CD4-positive, alpha-beta T cell treated with Interleukin-2 at 100 ng/mL for 4 hours (primary cell): ENCODE data around the gene SLC19A2.
"Not testable (repeated sequence)": the region's sequence is repeated elsewhere in the genome, so short reads cannot be mapped to it uniquely, and the experiment has no call there.

Experiments
- DNase-seq: peaks from one replicate; pipeline ENCODE4 v3.0.0-alpha.2; 2020; ENCODE audit warnings: low spot score

SLC19A2 gene

DNA sequence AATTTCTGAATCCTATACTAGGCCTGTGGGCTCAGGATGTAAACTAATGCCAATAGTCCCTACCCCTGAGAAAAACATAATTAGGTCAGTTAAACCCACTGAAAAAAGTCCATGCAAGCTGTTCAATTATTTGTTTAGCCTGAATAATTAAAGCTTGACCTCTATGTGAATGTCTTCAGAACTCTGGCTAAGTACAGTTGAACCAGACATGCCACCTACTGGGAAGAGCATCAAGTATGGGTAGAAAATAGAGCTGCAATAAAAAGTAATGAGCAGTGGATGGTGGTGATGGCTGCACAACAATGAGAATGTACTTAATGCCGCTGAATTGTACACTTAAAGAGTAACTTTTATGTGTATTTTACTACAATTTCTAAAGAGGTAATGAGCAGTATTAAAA lies 23.6 kb upstream of the SLC19A2 start:
- no peak for DNase-seq

DNA sequence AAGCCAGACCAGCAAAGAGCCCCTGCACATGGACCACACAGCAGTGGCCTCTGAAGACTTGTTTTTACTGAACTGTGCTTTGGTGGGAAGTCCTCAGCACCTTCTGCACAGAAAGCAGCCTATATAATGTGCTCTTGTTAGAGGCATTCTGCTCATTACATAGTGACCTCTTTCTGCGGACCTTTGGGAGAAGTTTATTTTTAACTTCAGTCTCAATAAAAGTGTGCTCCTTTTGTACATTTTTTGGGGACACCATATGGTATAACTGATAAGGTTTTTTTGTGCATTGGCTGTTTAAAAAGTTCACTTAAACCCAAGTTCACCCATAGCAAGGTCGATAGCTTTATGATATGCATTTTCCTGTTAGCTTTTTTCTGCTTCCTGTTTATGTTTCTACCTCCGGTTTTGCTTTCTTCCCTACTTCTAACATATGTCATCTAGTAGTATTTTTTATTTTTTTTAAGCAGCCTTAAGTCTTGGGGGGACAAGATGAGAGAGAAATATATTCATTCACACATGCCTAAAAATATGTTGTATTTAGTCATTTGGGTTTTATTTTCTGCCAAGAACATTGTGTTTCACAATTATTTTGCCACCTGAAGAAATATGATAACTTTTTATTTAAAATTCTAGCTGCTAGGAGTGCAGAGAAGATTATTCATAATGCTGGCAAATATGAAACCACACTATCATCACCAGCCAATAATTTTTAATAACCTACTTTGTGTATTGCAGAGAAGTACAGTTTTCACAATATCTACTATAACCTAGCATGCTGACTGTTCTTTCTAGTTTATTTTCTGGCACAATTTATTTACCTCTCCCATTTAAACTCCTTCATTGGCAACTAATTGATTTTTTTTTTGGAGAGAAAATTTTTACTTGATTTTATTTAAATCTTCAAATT lies 22.9 kb upstream of the SLC19A2 start:
- DNase-seq: no peak

DNA sequence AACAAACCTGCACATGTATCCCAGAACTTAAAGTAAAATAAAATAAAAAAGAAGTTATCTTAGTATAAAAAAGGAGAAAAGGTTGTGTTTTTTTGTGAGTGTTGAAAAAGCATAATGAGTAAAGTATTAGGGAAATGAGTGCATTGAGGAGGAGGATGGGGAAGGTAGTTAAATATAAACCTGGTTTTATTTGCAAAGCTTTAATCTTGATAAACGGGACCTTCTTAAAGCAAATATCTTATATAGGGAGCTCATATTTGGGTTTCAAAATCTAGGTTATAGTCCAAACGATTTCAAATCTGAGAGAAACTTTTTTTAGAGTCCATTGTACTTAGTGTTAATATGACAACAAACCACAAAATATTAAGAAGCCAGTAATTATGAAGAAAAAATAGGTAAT lies 21.7 kb upstream of the SLC19A2 start:
- DNase-seq: no peak

DNA sequence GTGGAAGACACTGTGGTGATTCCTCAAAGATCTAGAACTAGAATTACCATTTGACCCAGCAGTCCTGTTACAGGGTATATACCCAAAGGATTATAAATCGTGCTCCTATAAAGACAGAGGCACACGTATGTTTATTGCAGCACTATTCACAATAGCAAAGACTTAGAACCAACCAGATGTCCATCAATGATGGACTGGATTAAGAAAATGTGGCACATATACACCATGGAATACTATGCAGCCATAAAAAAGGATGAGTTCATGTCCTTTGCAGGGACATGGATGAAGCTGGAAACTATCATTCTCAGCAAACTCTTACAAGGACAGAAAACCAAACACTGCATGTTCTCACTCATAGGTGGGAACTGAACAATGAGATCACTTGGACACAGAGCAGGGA lies 17.9 kb upstream of the SLC19A2 start:
- not testable (repeated sequence) for DNase-seq

DNA sequence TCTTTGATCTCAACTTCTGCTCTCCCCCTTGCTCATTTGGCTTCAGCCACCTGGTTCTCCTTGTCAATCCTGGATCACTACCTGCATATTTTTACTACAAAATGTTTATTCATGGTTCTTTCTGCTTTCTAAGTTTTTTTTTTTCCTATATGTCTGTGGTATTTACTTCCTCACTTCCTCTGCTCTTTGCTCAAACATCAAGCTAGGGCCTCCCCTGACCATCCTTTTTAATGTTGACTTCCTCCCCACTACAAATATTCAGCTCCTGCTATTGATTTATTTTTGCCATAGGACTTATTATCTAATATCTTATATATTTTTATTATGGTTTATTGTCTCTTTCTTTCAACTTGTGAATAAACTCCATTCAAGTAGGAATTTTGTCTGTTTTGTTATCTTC lies 14.1 kb upstream of the SLC19A2 start:
- DNase-seq: no peak

DNA sequence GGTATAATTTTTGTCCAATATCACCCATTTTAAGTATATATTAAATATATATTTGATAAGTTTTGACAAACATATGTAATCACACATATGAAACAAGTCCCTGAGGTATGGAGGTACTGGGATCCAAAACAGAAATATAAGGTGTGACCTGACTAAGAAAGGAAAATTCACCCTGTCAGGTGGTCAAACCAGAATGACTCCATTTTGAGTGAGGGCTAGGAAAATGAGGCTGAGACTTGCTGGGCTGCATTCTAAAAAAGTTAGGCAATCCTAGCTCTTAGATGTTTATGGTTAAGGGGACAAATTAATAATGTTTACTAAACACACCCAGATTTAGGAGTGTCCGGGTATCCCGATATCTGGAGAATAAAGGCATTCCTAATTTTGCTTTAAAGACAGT lies 11.6 kb upstream of the SLC19A2 start:
- no peak for DNase-seq

DNA sequence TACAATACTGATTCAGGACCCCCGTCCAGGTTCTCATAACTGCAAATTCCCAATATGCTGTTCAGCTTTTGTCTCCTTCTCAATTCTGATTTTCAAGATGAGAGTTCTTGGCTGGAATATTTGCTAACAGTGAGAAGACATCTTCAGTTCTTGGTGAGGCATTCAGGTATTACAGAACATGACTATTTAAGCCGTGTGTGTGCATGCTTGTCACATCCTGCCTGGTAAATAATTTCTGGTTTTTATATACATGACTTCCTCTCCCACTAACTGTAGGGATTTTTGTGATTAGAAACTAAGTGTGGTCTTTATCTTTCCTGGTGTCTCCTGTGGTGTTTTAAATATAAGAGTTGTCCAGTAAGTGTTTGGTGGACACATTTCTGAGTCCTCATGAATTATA lies 10.2 kb upstream of the SLC19A2 start:
- no peak for DNase-seq

DNA sequence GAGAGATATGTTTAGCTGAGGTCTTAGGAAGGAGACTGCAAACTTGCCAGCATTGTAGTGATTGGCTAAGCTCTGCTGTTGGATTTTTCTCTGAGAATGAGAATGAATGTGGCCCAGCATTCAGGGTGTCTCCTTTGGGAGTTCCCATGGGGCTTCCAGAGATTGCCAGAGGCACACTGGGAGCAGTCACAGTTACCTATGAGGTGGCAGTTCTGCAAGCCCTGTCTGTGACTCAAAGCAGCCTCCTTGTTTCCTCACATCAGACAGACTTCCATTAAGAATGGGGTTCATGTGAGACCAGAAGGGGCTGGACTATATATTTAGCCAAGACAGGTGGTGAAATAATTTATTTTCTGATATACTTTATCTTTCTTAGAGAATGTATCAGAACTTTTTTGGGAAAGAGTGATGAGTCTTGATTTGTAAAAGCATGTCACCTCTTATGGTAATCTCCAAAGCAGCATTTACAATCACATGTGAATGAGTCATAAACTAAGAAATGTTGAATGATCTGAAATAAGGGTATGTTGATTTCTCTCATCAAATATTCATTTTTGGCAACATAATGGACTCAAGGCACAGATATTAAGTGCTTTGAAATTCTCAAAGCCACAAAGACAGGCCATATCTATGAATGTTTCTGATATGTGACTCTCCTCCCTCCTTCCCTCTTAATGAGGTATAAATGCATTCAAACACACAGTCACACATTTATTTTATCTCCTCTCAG lies 9.5 kb upstream of the SLC19A2 start:
- no peak for DNase-seq

DNA sequence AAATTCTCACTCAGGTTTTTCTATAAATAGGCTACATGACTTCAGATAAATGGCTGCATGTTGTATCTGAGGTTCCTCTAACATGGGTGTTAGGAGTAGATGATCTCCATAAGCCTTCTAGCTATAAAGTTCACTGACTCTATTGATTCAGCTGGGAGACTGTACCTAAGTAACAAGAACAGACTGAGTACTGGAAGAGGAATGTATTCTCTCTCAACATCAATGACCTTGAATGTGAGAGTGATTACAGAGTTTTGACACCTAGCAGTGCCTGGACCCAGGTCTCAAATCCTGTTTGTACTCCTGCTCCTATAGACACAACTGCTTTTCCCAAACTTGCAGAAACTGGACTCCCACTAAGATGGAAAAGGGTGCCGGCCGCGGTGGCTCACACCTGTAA lies 8.6 kb upstream of the SLC19A2 start:
- DNase-seq: no peak

DNA sequence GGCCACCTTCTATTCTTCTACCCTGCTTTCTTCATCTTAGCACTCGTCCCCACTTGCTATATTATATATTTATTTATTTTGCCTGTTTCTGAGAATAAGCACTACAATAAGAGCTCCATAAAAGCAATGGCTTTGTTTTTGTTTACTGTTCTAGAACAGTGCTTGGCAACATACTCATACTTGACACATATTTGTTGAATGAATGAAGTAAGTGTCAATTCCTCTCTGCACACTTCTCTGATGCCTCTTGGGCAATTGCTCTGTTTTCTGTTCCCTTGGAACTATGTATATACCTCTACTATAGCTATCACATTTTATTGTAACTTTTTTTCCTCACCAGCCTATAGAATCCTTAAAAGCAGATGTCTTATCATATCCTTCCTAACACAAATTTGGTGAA lies 7.5 kb upstream of the SLC19A2 start:
- no peak for DNase-seq

DNA sequence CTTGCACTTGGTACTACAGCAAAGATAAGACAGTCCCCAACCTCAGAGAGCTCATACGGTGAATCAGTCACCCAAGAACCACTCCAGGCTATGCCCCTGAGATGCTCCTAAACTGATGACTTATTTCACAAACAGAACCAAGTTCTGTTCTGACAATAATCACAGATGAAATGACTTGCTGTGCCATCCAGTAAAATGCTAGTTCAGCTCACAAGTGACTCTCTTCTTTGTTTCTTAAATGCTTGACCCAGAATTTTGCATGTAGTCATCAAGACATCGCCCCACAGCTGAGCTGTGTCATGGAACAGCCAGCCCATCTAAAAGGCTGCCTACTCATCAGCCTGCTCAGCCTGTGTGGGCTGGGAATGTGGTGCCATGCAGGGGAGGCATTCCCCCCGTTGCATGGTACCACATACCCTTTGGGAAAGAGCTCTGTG lies 6.1 kb upstream of the SLC19A2 start:
- DNase-seq: no peak

DNA sequence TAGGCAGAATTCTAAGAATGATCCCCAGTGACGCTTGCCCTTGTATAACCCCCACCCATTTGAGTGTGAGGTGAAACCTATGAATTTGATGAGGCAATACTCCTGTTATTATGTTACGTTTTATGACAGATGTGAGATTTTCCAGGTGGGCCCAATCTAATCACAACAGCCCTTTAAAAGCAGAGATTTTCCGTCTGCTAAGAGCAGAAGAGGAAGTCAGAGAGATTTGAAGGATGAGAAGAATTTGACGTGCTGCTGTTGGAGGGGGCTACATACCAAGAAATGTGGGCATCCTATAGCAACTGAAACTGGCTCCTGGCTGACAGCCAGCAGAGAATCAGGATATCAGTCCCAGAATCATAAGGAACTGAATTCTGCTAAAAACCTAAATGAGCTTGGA lies 2.4 kb upstream of the SLC19A2 start:
- DNase-seq: no peak

DNA sequence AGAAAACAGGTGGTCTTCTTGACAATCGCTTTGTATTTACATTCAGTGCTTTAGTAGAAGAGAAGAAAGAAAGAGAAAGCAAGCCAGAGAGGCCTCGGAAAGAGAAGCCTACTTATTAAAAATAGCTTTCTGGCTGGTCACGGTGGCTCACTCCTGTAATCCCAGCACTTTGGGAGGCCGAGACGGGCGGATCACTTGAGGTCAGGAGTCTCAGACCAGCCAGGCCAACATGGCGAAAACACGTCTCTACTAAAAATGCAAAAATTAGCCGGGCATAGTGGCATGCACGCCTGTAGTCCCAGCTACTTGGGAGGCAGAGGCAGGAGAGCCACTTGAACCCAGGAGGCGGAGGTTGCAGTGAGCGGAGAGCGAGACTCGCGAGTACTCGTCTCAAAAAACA lies 1.8 kb upstream of the SLC19A2 start:
- DNase-seq: no peak

DNA sequence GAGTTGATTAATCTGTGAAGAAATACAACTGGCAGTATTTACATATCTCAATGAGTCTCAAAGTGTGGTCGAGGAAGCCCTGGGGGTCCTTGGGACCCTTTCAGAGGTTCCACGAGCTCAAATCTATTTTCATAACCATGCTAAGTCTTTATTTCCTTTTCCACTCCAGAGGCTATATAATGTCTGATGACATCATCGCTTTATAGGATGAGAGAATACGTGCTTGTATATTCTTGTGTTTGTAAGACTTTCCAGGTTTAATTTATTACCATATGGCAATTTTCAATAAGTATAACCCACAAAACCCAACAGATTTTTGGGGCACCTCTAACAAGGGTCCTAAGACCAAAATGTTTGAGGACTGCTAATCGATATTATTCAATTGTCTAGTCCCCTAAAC lies 1.4 kb upstream of the SLC19A2 start:
- DNase-seq: no peak

DNA sequence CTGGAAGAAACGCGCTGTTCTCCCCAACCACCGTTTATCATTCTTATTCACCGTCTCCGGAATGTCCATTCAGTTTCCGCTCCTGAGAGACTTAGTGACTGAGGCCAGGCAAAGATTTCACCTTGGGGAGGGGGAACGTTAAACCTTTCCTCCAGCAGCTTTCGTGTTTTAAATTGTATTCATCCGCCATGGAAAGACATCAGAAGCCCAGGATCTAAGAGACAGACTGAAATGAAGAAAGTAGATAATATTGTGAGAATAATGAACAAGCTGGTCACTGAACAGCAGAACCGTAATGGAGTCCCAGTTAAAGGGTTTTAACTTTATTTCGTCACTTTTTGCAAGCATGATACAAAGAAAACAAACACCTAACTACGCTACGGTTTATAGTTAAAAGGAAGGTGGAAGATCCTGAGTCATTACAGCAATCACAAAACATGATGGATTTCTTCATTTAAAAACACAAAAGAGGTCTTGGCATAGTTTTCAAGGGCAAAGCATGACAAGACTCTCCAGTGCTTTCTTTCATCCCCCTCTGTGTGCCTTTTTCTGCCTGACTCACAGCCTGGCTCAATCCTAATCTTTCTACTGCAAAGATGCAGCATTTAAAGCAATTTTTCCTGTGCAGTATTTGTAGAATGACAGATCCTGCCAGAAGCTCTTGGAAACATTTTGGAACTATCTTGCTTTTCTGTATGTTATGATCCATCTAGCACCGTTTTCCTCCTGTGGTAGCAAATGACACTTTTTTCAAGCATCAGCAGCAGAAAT lies 722 bp upstream of the SLC19A2 start:
- no peak for DNase-seq

DNA sequence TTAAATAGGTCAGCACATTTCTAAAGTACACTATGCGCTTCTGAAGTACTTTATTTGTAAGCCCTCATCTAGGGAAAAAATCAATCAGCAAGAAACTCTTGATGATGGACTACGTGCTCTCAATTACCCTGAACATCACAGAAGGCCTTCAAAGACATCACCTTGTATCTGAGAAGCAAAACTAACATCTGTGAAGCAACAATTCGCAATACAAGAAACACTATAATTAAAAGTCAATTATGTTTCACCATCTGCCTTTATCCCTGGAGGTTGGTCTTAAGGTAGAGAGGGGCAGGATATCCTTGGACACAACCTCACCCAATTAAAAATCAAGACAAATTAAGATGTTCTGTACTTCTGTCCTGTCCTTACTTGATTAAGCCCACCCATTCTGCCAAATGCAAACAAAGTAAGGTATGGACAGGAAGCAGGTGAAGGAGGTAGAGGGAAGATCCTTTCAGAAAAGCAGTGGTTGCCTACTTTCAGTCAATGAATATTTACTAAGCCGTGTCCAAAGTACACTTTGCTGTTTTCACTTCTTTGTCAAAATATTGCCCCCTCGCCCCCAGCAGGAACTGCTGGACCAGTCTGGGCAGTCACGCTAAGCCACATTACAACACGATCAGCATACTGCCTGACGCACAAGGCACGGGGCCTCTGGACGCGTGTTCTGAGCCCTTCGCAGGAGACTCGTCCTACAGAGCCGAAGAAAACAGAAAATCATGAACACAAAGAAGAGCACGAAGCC lies 887 bp downstream of the SLC19A2 start:
- peak; percentile 32 for DNase-seq

DNA sequence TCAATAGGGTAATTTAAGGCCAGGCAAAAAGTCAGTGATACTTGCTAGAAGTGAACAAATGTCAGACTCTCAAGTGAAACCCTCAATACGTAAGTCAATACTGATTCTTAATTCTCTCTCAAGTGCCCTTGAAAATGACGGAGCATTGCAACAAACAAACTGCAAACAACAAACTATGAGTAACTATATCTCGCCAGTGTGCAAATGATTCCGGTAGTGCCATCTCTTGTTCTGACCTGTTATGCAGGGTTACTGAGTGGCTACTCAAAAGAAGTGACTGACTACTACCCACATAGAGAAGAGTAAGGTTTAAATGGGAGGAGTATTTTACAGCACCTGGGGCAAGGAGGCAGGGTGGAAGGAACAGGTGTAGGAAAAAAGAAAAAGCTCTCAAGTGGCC lies 1.6 kb downstream of the SLC19A2 start:
- no peak for DNase-seq

DNA sequence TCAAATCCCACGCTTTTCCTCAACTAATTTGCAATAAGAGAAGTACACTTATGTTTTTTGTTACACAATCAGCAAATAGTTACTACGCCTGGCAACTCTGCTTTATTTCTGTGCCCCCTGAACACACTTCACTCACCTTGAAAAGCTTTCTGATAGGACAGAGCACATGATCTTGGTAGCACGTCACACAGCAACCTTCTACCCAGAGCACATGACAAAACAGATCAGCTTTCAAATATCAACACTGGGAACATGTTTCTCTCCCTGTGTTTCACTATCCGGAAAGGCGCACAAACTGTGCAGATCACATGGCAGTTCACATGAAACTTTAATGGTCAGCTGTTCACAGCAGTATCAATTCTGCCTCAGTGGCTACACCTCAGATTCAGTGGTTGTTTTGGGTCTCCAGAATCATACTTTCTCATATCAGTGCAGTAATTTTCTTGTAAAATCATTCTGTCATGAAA lies 2.2 kb downstream of the SLC19A2 start:
- DNase-seq: no peak

DNA sequence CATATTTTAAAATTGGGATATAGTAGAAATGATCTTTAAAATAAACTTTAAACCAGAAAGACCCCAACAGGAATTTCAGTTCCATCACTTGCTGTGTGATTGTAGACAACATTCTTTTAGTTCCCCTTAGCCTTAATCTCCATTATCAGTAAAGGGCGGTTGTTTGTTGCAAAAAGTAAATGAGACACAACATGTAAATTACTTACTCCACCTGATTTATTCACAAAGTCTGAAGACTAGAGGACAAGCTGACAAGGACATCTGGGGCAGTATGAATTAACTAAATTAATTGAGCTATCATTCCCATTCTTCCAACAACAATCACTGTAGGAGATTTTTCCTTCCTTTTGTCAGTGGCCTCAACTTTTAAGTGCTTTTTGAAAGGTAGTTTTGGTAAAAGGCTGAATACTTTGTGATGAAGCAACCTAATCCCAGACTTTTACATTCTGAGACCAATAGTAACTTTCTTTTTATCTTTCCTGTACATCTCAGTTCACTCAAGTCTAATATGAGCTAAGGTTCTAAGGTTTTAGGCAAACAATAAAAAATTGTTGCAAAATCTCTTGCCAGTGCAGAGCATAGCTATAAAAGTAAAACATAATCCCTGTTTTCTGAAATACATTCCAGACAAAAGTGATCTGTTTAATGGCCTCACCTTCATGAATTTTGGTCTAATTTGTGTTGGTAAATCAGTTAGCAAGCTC lies 6.2 kb downstream of the SLC19A2 start:
- DNase-seq: no peak

DNA sequence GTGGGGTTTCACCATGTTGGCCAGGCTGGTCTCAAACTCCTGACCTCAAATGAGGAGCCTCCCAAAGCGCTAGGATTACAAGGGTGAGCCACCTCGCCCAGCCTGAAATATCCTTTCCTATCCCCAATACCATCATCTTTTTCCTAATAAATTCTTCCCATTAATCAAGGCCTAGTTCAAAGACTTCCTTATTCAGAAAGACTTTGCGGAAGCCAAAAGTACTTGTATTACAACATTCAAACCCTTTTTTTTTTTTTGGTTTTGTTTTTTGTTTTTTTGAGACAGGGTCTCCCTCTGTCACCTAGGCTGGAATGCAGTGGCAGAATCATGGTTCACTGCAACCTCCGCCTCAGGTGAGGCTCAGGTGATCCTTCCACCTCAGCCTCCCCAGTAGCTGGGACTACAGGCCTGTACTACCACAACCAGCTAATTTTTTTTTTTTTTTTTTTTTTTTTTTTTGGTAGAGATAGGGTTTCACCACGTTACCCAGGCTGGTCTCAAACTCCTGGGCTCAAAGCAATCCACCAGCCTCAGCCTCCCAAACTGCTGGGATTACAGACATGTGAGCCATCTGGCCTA lies 7.6 kb downstream of the SLC19A2 start:
- no peak for DNase-seq
